ENCODE data around the gene PCDHGC4.

Gene PCDHGC4

DNA sequence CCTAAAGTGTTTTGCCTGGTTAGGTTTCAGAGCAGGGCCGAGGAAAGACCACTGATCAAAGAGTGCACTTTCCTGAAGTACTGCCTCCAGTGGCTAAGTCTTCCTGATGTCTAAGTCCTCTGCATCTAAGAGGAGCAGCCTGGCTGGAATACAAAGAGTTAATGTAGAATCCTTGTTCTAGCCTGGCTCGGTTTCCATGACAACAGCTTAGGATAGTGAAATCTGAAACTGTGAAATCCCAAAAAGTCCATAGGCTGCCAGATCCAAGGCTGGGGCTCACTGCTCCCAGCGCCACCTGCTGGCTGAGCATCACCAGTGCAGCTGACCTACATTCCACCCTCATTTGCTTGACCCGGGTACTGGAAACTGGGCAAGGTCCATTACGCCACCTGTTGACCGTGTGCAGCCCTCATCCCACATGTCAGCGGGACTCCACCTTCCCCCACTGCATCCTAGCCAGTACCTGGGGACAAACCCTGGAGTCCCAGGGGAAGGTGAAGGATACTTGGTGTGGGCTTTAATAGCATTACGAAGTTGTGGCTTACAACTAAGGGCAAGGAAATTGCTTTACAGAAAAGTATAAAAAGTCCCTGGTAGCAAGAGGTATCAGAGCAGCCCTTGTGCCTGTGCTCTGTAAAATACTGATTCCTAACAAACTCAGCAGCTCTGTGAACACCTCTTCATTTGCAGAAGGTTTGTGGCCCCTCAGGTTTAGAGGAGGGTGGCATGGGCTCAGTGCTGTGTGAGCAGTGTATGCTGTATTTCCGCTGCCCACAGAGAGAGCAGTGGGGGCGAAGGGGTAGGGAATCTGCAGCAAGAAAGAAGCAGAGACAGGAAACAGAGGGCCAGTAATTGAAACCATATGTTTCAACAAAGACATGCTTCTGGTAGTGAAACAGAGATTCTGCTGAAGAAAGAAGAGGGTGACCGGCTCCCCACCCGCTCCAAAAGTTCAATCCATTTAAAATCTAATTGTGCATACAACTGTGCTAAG, 40.1 kb downstream of the PCDHGC4 start:
- Histone ChIP-seq H3F3A (ENCODE audit: insufficient read depth, low read length) (peaks cover 12% of the 10 kb centered on the region), H2AFZ (ENCODE audit: low read length) (no peak overlapping the region), H3K36me3 (replicated peaks; ENCODE audit: insufficient read depth, low read length) (no peaks in the 10 kb centered on the region; the same call in none of the 2 replicates), H3K4me3 (ENCODE audit: low read length) (no peak overlapping the region), H3K4me1 (ENCODE audit: low read length) (peaks cover 32% of the 10 kb centered on the region), H3K27me3 (replicated peaks; ENCODE audit: insufficient read depth, low read length) (no peaks in the 10 kb centered on the region), H3K9me2 (replicated peaks; ENCODE audit: insufficient read depth, low read length) (no peaks in the 10 kb centered on the region), H3K4me2 (ENCODE audit: low read depth, low read length) (peak overlapping the region; percentile 3; the same call in 1 of the 2 replicates), H3K9ac (ENCODE audit: low read length) (no peak overlapping the region), H3K79me2 (ENCODE audit: low read length) (0 out of 2 replicates have a peak, but pooled peaks cover 5% of the 10 kb centered on the region), H3K9me3 (replicated peaks; ENCODE audit: insufficient read depth, low read length) (no peaks in the 10 kb centered on the region), H4K20me1 (ENCODE audit: insufficient read depth, low read length) (no peaks in the 10 kb centered on the region), H3K27ac (ENCODE audit: low read length) (peak overlapping the region; percentile 37; the same call in 1 of the 2 replicates)
- DNase-seq: peak; percentile 73
- TF ChIP-seq EZH2phosphoT487 (IDR thresholded peaks at IDR 0.05; ENCODE audit: low read length): no peak
- TF ChIP-seq, protein P1, sequence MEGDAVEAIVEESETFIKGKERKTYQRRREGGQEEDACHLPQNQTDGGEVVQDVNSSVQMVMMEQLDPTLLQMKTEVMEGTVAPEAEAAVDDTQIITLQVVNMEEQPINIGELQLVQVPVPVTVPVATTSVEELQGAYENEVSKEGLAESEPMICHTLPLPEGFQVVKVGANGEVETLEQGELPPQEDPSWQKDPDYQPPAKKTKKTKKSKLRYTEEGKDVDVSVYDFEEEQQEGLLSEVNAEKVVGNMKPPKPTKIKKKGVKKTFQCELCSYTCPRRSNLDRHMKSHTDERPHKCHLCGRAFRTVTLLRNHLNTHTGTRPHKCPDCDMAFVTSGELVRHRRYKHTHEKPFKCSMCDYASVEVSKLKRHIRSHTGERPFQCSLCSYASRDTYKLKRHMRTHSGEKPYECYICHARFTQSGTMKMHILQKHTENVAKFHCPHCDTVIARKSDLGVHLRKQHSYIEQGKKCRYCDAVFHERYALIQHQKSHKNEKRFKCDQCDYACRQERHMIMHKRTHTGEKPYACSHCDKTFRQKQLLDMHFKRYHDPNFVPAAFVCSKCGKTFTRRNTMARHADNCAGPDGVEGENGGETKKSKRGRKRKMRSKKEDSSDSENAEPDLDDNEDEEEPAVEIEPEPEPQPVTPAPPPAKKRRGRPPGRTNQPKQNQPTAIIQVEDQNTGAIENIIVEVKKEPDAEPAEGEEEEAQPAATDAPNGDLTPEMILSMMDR (IDR thresholded peaks at IDR 0.05; ENCODE audit: low read length): peak; percentile 100
- no peak for TF ChIP-seq EZH2 (optimal IDR thresholded peaks at IDR 0.05; ENCODE audit: low read depth, low read length)

- 0 out of 2 replicates have a peak, but pooled peaks cover 5% of the 10 kb centered on the region for H3K79me2 ChIP-seq (ENCODE audit: low read length)
- no peak overlapping the region for H3K9ac ChIP-seq (ENCODE audit: low read length)
- 0 out of 2 replicates have a peak overlapping the region, but pooled peaks have one; percentile 3 for H3K4me2 ChIP-seq (ENCODE audit: low read depth, low read length)
- H4K20me1 ChIP-seq (ENCODE audit: insufficient read depth, low read length): no peaks in the 10 kb centered on the region
- no peaks in the 10 kb centered on the region; the same call in none of the 2 replicates for H3K36me3 ChIP-seq (replicated peaks; ENCODE audit: insufficient read depth, low read length)
- H3K27me3 ChIP-seq (replicated peaks; ENCODE audit: insufficient read depth, low read length): no peaks in the 10 kb centered on the region
- no peak overlapping the region for H2AFZ ChIP-seq (ENCODE audit: low read length)
- peak overlapping the region; percentile 37; the same call in 1 of the 2 replicates for H3K27ac ChIP-seq (ENCODE audit: low read length)
- peaks cover 32% of the 10 kb centered on the region for H3K4me1 ChIP-seq (ENCODE audit: low read length)
- H3K4me3 ChIP-seq (ENCODE audit: low read length): no peak overlapping the region
- H3K9me2 ChIP-seq (replicated peaks; ENCODE audit: insufficient read depth, low read length): no peaks in the 10 kb centered on the region
- no peak for DNase-seq
- no peaks in the 10 kb centered on the region for H3K9me3 ChIP-seq (replicated peaks; ENCODE audit: insufficient read depth, low read length)
- TF ChIP-seq EZH2phosphoT487 (IDR thresholded peaks at IDR 0.05; ENCODE audit: low read length) (no peak), EZH2 (optimal IDR thresholded peaks at IDR 0.05; ENCODE audit: low read depth, low read length) (no peak)
- TF ChIP-seq, protein P1 (IDR thresholded peaks at IDR 0.05; ENCODE audit: low read length): no peak
- peaks cover 12% of the 10 kb centered on the region for H3F3A ChIP-seq (ENCODE audit: insufficient read depth, low read length)
Measured at GRCh38 chr5:141525653-141526052, 40.8 kb downstream of the PCDHGC4 start.

GRCh38 chr5:141527426-141527825, 42.6 kb downstream of the PCDHGC4 start:
- DNase-seq: no peak
- no peak overlapping the region for H3K27ac ChIP-seq (ENCODE audit: low read length)
- H2AFZ ChIP-seq (ENCODE audit: low read length): no peak overlapping the region
- H3F3A ChIP-seq (ENCODE audit: insufficient read depth, low read length): peaks cover 12% of the 10 kb centered on the region
- no peak overlapping the region for H3K9ac ChIP-seq (ENCODE audit: low read length)
- peaks cover 24% of the 10 kb centered on the region for H3K4me1 ChIP-seq (ENCODE audit: low read length)
- TF ChIP-seq EZH2 (optimal IDR thresholded peaks at IDR 0.05; ENCODE audit: low read depth, low read length) (no peak), EZH2phosphoT487 (IDR thresholded peaks at IDR 0.05; ENCODE audit: low read length) (no peak)
- TF ChIP-seq, protein P1 (IDR thresholded peaks at IDR 0.05; ENCODE audit: low read length): no peak
- H3K79me2 ChIP-seq (ENCODE audit: low read length): 0 out of 2 replicates have a peak, but pooled peaks cover 5% of the 10 kb centered on the region
- H3K4me2 ChIP-seq (ENCODE audit: low read depth, low read length): no peak overlapping the region
- no peaks in the 10 kb centered on the region for H4K20me1 ChIP-seq (ENCODE audit: insufficient read depth, low read length)
- no peak overlapping the region for H3K4me3 ChIP-seq (ENCODE audit: low read length)
- H3K27me3 ChIP-seq (replicated peaks; ENCODE audit: insufficient read depth, low read length): no peaks in the 10 kb centered on the region
- no peaks in the 10 kb centered on the region for H3K9me2 ChIP-seq (replicated peaks; ENCODE audit: insufficient read depth, low read length)
- no peaks in the 10 kb centered on the region; the same call in none of the 2 replicates for H3K36me3 ChIP-seq (replicated peaks; ENCODE audit: insufficient read depth, low read length)
- no peaks in the 10 kb centered on the region for H3K9me3 ChIP-seq (replicated peaks; ENCODE audit: insufficient read depth, low read length)

Measured in MM.1S (cell line).